ENCODE measurements around the gene SLC35B3. TPM values are rescaled to one million over a fixed set of nuclear protein-coding genes. Genes with fewer than 3 reads are reported as not detected.

SLC35B3 gene
- total and polyA plus RNA-seq, 2 of the 8 experiments (the other 6 are each of a cell fraction or from before 2014, with no cell fraction given): 5.5 to 9.8 TPM

DNA sequence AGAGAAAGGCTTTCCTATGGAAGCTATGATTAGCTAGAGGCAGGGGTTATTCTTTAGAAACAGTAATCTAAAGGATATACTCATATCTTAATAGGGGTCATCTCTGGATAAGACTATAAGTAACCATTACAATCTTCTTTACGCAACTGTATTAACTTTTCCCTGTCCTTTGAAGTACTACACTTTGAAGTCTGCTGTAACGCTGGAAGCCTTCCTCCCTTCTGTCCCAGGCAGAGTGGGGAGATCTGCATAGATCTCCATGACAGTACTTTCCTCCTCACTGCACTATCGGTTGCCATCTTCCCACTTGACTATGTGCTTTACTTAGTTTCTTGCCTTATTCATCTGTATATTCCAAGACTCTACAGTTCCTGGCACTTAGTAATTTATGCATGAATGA is 20.1 kb downstream of the SLC35B3 start:
- Histone ChIP-seq H3K4me3 (ENCODE audit: extremely low read depth in 1 of 4, insufficient read depth in 2 of 4, low read depth in 3 of 4, low read length in 4 of 4) (no peak overlapping the region), H2BK20ac (ENCODE audit: low read length) (no peak overlapping the region), H3K79me2 (ENCODE audit: control insufficient read depth in 1 of 2, insufficient read depth in 2 of 2, low read length in 2 of 2) (no peaks in the 10 kb centered on the region), H3K4me2 (ENCODE audit: insufficient read depth in 1 of 2, low read depth in 2 of 2, low read length in 2 of 2) (no peak overlapping the region), H2BK5ac (ENCODE audit: low read depth, low read length) (no peak overlapping the region), H3K27ac (ENCODE audit: low read depth, low read length) (no peak overlapping the region), H2AFZ (ENCODE audit: low read length) (no peak overlapping the region), H3K23ac (ENCODE audit: insufficient read length) (no peak overlapping the region), H3K9me3 (ENCODE audit: insufficient read depth in 2 of 2, low read depth in 1 of 2, low read length in 1 of 2) (peaks cover 3 to 4% of the 10 kb centered on the region in 2 experiments; a peak in 1 of 4 replicates), H4K20me1 (replicated peaks in 1 of 2; ENCODE audit: control insufficient read depth in 1 of 2, insufficient read depth in 2 of 2, low read length in 2 of 2) (no peaks in the 10 kb centered on the region), H2BK12ac (ENCODE audit: low read depth, low read length) (no peak overlapping the region), H3K27me3 (replicated peaks in 1 of 4; ENCODE audit: control insufficient read depth in 3 of 4, extremely low read depth in 1 of 4, insufficient read depth in 3 of 4, low read length in 3 of 4) (peaks cover 0 to 1% (median 0%) of the 10 kb centered on the region in 4 experiments; a peak in 1 of 7 replicates), H4K5ac (ENCODE audit: insufficient read length, low read depth, low read length) (no peak overlapping the region), H4K91ac (replicated peaks; ENCODE audit: insufficient read length, low read length) (no peak overlapping the region), H2AK5ac (ENCODE audit: low read depth, low read length) (no peak overlapping the region), H3K79me1 (ENCODE audit: low read depth, low read length) (no peaks in the 10 kb centered on the region), H3K18ac (ENCODE audit: extremely low read depth, low read length) (no peak overlapping the region), H2BK120ac (replicated peaks; ENCODE audit: low read depth, low read length) (no peak overlapping the region), H3K23me2 (ENCODE audit: low read depth, low read length) (no peaks in the 10 kb centered on the region), H3K4ac (replicated peaks; ENCODE audit: insufficient read length, low read depth, low read length) (no peak overlapping the region), H3K4me1 (replicated peaks in 1 of 4; ENCODE audit: control insufficient read depth in 3 of 4, insufficient read depth in 4 of 4, low read length in 3 of 4) (peaks cover 0 to 2% (median 0%) of the 10 kb centered on the region in 4 experiments; a peak in 2 of 7 replicates), H3K56ac (replicated peaks; ENCODE audit: insufficient read length, low read depth, low read length) (no peak overlapping the region), H3K9ac (replicated peaks in 1 of 4; ENCODE audit: extremely low read depth in 1 of 4, low read depth in 3 of 4, low read length in 3 of 4) (no peak overlapping the region), H2BK15ac (ENCODE audit: low read length) (no peak overlapping the region), H3K14ac (ENCODE audit: insufficient read length) (no peak overlapping the region), H3K36me3 (ENCODE audit: control insufficient read depth in 2 of 4, insufficient read depth in 4 of 4, low read length in 3 of 4) (peaks cover 0 to 23% (median 10%) of the 10 kb centered on the region in 4 experiments; a peak in 5 of 8 replicates), H4K8ac (ENCODE audit: extremely low read depth, insufficient read depth, low read length) (no peak overlapping the region)
- ChIA-PET POLR2A (ENCODE audit: partially characterized antibody) (no interaction called here), CTCF (ENCODE audit: partially characterized antibody) (no interaction called here)
- TF ChIP-seq TAF1 (IDR thresholded peaks at IDR 0.05; ENCODE audit: low read depth, low read length) (no peak), PHF8 (conservative IDR thresholded peaks at IDR 0.05; ENCODE audit: low read depth, low read length) (no peak), TCF12 (IDR thresholded peaks at IDR 0.05; ENCODE audit: low read depth, low read length) (no peak), TEAD4 (IDR thresholded peaks at IDR 0.05; ENCODE audit: low read depth, low read length) (no peak), CREB1 (IDR thresholded peaks at IDR 0.05) (no peak), SIX5 (IDR thresholded peaks at IDR 0.05; ENCODE audit: low read depth, low read length) (no peak), BACH1 (IDR thresholded peaks at IDR 0.05; ENCODE audit: low read length) (no peak), CHD1 (IDR thresholded peaks at IDR 0.05; ENCODE audit: low read depth, low read length) (no peak), CHD2 (IDR thresholded peaks at IDR 0.05; ENCODE audit: low read length) (no peak), CBX5 (IDR thresholded peaks at IDR 0.05; ENCODE audit: low read depth, low read length) (no peak), POU5F1 (IDR thresholded peaks at IDR 0.05; ENCODE audit: low read depth, low read length) (no peak), RAD21 (IDR thresholded peaks at IDR 0.05 in 1 of 2, conservative IDR thresholded peaks at IDR 0.05 in 1 of 2; ENCODE audit: low read depth in 2 of 2, low read length in 2 of 2) (no peak), RFX5 (IDR thresholded peaks at IDR 0.05; ENCODE audit: borderline replicate concordance, low read depth, low read length) (no peak)
- DNase-seq (ENCODE audit: low read depth in 1 of 2, low spot score in 2 of 2): no peak
- 92% methylated on average over 3 of the region's 3 CpGs; no CpG with 5 or more reads in 1 of the 2 experiments for WGBS, 2 experiments (ENCODE audit: extremely low coverage in 1 of 2, insufficient coverage in 1 of 2, insufficient read length in 1 of 2, insufficient replicate concordance in 2 of 2, low coverage in 1 of 2, low lambda C conversion rate in 2 of 2, missing lambda C conversion rate in 1 of 2)
- no peak for FAIRE-seq

Data from H1 (cell line).